GM23248 (cell line): Measurements from ENCODE around the gene C1orf21.

Experiments
- EZH2 ChIP-seq: fragments of 200-600 bp; sonication (generic); IDR thresholded peaks from 2 replicates; pipeline ENCODE4 v1.6.1; 2018; ENCODE audit warnings: antibody characterized with exemption, mild to moderate bottlenecking; ENCODE audit not compliant: insufficient read depth, poor library complexity, severe bottlenecking
- EZH2phosphoT487 ChIP-seq: fragments of 200-600 bp; sonication (generic); IDR thresholded peaks from 2 replicates; pipeline ENCODE4 v1.6.1; 2018; ENCODE audit warnings: antibody characterized with exemption, moderate library complexity, mild to moderate bottlenecking, low read depth; ENCODE audit not compliant: insufficient read depth

GRCh38 chr1:184562806-184563205, 176.0 kb downstream of the C1orf21 start:
- TF ChIP-seq EZH2 (no peak), EZH2phosphoT487 (no peak)
